HG02870 (cell line): ENCODE measurements around the gene DUSP11.
"Not testable (repeated sequence)": the region's sequence is repeated elsewhere in the genome, so short reads cannot be mapped to it uniquely, and the experiment has no call there.

Experiments used
- ATAC-seq: cut with Tn5 transposase; IDR thresholded peaks from one replicate; pipeline ENCODE4 v1.9.1; 2021; ENCODE audit warnings: mild to moderate bottlenecking, moderate library complexity; ENCODE audit not compliant: unreplicated experiment

Gene DUSP11

DNA sequence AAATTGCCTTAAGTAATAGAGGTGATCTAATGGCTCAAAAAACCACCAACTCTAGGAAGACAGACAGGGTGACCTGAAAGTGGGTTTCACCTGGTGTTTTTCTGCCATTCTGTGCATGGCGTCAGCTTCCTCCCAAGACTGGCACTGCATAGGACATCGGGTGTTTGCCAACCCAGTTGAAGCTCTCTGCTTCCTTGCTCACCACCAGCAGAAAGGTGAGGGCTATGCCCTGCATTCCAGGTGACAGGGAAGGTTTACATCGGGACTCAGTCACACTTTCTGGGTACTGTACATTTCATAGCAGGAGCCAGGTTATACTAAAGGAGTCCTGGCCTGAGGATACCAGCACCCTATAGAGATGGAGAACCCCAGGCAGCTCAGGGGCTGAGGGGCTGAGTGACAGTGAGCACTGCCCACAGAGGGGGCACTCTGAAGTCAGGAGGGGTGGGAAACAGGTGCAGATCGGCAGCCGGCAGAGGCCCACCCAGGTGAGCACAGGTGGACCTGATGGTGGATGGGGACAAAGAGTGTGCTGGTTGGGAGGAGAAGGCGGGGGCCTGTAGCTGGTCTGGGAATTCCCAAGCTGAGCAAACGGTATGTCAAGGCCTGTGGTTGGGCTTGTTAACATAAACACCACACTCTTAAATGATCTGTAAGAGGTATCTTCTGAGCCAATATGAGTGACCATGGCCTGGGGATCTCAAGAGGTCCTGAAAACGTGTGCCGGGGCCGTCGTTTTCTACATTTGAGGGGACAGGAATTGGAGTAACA, 60.9 kb downstream of the DUSP11 start:
- ATAC-seq = no peak

DNA sequence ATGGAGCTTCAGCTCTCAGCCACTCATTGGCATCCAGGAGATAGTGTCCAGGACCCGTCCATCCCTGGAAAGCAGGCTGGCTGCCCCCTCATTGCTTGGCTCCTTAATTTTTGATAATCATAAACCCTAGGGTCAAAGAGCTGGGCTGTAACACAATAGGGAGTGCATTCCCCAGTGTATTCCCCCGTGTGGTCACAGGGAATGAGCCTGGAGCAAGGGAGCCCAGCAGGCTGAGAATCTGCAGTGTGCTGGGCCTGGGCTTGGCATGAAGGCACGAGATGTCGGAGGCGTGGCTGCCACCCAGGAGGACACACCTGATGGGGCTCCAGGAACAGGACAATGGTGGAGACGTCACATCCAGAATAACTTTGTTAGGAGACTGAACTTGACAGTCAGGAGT, 61.5 kb downstream of the DUSP11 start:
- no peak for ATAC-seq

GRCh38 chr2:73717695-73718094, 62.2 kb downstream of the DUSP11 start:
- ATAC-seq = not testable (repeated sequence)

DNA sequence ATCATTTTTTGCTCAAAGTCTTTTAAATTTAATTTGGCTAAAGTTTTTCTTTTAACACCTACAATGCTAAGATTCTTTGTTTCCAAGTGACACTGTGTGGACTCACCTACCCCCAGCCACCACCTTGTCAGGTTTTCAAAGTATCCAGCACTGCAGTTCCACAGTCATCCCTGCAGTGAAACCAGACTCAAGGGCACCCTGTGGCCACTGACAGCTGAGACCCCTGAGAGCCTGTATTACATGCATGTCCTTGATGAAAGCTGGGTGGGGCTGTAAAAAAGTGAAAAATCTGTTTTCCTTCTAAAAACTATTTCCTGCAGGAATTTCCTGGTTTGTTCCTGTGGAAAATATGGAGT, 62.7 kb downstream of the DUSP11 start:
- ATAC-seq = no peak

- ATAC-seq = no peak
Observed at GRCh38 chr2:73716543-73717250, 63.2 kb downstream of the DUSP11 start.

DNA sequence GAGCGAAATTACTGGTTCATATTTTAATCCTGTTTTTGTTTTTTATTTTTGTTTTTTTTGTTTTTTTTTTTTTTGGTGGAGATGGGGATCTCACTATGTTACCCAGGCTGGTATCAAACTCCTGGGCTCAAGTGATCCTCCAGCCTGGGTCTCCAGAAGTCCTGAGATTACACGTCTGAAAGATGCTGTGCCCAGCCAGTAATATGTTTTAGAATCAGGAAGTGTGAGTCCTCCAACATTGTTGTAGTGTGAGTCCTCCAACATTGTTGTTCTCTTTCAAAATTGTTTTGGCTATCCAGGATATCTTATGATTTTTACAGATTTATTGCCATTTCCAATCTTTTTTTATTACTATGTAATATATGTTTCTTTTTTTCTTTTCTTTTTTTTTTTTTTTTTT, 65.8 kb downstream of the DUSP11 start:
- ATAC-seq = no peak
